ENCODE results near the gene TRIL.

Gene TRIL

DNA sequence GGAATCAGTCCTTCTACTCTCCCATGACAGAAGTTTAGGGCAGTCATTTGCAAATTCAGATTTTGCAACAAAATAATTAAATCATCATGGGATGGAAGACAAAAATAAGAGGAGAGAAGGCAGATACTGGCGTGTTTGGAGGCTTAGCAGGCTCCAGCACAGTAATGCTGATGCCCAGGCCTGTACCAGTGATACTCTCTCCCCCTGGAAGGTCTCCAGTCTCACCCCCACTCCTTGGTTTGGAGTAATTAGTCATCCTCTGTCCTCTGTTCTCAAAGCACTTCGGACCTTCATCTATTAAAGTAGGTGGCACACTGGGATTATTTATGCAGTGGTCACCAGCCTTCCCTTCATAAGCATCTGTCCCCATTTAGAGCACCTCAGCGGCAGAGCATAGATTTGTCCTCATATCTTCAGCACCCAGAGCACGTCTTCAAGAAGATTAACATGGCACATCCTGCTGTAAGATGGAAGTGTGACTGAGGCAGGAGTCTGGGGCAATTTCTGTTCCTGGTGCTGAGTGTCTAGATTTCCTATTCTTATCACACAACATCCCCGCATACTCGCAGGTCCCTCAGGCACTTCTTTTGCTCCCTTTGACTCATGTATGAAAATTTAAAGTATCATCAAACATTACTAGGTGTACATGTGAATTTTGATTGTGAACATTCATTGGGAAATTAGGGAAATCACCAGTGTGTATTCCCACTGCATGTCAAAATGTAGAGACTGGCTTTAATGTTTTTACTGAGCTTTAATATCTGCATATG, 31.3 kb upstream of the TRIL start:
- TF ChIP-seq, protein P1, sequence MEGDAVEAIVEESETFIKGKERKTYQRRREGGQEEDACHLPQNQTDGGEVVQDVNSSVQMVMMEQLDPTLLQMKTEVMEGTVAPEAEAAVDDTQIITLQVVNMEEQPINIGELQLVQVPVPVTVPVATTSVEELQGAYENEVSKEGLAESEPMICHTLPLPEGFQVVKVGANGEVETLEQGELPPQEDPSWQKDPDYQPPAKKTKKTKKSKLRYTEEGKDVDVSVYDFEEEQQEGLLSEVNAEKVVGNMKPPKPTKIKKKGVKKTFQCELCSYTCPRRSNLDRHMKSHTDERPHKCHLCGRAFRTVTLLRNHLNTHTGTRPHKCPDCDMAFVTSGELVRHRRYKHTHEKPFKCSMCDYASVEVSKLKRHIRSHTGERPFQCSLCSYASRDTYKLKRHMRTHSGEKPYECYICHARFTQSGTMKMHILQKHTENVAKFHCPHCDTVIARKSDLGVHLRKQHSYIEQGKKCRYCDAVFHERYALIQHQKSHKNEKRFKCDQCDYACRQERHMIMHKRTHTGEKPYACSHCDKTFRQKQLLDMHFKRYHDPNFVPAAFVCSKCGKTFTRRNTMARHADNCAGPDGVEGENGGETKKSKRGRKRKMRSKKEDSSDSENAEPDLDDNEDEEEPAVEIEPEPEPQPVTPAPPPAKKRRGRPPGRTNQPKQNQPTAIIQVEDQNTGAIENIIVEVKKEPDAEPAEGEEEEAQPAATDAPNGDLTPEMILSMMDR (IDR thresholded peaks at IDR 0.05) = no peak

DNA sequence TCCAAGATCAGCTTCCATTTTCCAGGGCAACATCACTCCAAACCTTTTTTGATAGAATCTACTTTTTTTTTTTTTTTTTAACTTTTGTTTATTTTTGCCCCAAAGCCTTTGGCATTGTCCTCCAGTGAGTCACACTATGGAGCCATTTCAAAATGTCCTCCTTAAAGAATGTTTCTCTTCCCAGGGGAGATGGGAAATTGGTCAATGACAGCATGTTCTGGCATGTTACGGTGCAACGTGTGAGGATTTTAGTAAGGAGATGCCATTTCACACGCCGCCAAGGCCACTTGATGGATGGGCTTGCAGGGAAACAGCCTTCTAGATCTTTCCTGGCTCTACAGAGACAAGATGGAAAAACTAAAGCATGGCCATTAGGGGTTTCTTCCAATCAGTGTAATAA, 30.7 kb upstream of the TRIL start:
- TF ChIP-seq, protein P1 (IDR thresholded peaks at IDR 0.05) = no peak

DNA sequence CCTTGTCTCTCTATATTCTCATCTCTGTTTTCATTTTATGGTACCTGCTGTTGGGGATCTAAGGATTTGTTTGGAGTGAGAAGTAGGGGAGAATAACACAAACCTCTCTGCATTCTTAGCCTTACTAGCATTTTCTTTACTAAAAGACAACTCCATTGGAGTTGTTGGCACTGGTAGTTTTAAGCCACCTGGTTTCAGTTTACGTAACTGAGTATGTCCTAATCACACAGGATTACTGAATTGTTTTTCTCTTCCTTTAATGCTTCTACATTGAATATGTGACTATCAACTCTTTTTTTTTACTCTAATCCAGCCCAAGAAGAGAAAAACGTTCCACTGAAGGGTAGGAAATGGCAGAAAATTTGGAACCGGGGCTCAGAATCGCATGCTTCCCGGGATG, 30.0 kb upstream of the TRIL start:
- TF ChIP-seq, protein P1 (IDR thresholded peaks at IDR 0.05) = no peak

DNA sequence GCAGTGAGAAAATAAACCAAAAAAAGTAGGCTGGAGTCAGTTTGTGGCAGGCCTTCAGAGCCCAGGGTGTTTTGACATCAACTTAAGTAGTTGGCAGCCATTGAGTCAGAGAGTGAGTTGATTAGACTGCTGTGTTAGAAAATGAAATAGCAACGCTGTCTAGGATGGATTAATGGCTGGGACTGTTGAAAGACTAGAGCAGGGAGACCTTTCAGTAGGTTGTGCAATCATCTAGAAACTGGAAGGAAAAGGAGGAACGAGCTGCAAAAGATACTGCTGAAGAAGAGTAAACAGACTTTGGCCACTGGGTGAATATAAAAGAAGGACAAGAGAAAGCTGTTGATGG, 28.6 kb upstream of the TRIL start:
- TF ChIP-seq, protein P1 (IDR thresholded peaks at IDR 0.05) = no peak

DNA sequence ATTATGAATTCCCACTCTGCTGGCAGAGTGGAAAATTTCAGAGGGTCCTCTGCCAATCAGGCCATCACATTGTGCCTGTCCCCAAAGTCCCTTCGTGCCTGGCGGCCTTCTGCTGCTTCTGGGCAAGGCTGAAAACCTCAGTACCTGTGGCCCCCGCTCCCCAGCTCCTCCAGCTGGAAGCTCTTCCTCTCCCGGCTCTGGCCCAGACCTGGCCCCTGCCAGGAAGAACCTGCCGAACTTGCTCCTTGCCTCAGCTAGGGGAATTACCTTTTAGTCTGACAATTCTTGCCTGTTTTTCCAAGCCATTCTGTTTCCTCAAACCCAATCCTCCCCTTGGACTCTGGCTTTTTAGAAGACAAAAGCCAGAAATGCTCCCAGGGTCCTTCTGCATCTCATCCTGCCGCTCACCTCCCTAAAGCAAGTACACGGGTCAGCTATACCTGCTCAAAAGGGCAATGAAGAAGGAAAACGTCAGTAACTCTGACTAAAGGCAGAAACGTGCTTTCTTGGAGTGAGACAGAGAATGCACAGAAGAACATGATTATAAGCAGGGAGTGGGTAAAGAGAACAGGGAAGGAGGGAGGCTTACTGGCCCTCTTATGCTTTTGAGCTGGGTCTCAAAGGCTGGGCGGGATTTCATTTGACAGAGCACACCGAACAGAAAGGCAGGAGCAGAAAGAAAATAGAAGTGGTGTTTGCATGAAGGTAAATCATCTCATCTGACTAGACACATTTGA, 28.1 kb upstream of the TRIL start:
- TF ChIP-seq, protein P1 (IDR thresholded peaks at IDR 0.05) = no peak

DNA sequence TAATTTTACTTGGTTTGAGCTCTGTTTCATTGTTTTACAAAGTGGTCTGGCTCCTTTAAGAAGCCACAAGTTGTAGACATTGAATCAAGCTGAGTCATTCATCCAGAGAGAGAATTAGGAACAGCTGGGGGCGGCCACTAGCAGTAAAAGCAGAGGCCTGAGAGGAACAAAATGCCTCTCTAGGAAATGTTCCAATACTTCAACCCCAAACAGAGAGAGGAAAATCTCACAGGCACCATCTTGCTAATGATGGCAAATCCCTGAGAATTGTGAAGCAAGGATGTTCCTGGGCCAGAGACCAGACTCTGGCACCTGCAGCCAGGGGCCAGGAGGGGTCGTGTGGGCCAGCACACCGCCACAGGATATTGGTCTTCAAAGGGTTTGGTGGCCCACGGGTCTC, 26.5 kb upstream of the TRIL start:
- TF ChIP-seq, protein P1 (IDR thresholded peaks at IDR 0.05) = no peak

DNA sequence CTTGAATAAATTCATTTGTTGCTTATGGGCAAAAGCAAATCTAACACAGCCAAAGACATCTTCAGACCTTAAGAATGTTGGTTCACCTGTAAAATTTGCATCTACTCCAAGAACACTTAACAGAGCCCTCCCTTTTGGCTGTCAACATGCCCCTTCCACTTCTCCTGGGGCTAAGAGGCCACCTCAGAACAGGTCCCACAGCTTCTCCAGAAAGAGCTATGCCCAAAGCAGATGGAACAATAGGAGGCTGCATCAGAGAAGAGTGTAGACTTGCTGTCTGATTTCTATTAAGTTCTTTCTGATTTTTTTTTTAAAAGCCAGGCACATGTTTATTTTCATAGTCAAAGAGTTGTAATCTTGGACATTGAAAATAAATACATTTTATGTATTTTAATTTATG, 26.1 kb upstream of the TRIL start:
- TF ChIP-seq, protein P1 (IDR thresholded peaks at IDR 0.05) = no peak

Data from LNCAP (cell line).